Right cardiac atrium (tissue), 5 donors: ENCODE data around the gene HNF4A. TPM values are rescaled to one million over a fixed set of nuclear protein-coding genes. Genes with fewer than 3 reads are reported as not detected.

Experiments
- ATAC-seq, 2 donors: fragments of 200-7000 bp; cut with Tn5 transposase; one replicate each; pipeline versions ENCODE4 v1.8.0 to v1.9.1; 2020; ENCODE audit warnings: moderate library complexity in 2 of 2, mild to moderate bottlenecking in 1 of 2
- DNase-seq, 3 donors: peaks; one replicate each; pipeline ENCODE4 v3.0.0-alpha.2; 2020
- H3K27ac ChIP-seq: one replicate; pipeline ENCODE4 v1.5.1; 2013; ENCODE audit warnings: mild to moderate bottlenecking, low read length, control low read depth, moderate library complexity
- H3K27me3 ChIP-seq: one replicate; pipeline ENCODE4 v1.6.1; 2013; ENCODE audit not compliant: control insufficient read depth, insufficient read depth
- H3K4me1 ChIP-seq: one replicate; pipeline ENCODE4 v1.6.1; 2013; ENCODE audit warnings: low read length; ENCODE audit not compliant: control insufficient read depth, insufficient read depth
- H3K4me3 ChIP-seq: one replicate; pipeline ENCODE4 v1.5.1; 2013; ENCODE audit warnings: low read length, control low read depth
- H3K9me3 ChIP-seq: one replicate; pipeline ENCODE4 v1.6.1; 2013; ENCODE audit warnings: low read length; ENCODE audit not compliant: control insufficient read depth
- WGBS: extraction: QIAGEN DNeasy Blood & Tissue Kit; methylation state at CpG from one replicate; pipeline ENCODE4 v1.1.7; 2013; 5-methylcytosine and 5-hydroxymethylcytosine counted together
- intact Hi-C, 4 donors: fragments of 100-400 bp; cut with DNase I; formaldehyde crosslinking; loops; one replicate each; pipeline versions ENCODE4 v1.11.0 to v1.14.0; 2022 to 2023
- polyA plus RNA-seq: library from polyadenylated mRNA; stranded (reverse); fragments of 200-250 nt; gene quantifications from one replicate; pipeline ENCODE4 v1.2.3, GENCODE V29; 2013
- total RNA-seq, 4 donors: library from RNA; stranded (reverse); fragmentation: NEBNext Ultra II Directional; extraction: Animal tissue kit (Norgen Biotek cat#: 25700); gene quantifications; one replicate each; pipeline ENCODE4 v1.2.1, GENCODE V29; 2021
- donor health status: healthy with polysubstance abuse.
- donor health status: DM: no; HTN: yes; CAD: no.
- donor health status: DM: no; HTN: no; CAD: no.
- donor health status: DM: no; HTN: yes; CAD: no; lungs with severe emphysema.
- donor health status: DM: yes; HTN: yes; CAD: no.

HNF4A gene
- total and polyA plus RNA-seq, 5 donors: 0.07 to 0.08 TPM; not detected in 3

DNA sequence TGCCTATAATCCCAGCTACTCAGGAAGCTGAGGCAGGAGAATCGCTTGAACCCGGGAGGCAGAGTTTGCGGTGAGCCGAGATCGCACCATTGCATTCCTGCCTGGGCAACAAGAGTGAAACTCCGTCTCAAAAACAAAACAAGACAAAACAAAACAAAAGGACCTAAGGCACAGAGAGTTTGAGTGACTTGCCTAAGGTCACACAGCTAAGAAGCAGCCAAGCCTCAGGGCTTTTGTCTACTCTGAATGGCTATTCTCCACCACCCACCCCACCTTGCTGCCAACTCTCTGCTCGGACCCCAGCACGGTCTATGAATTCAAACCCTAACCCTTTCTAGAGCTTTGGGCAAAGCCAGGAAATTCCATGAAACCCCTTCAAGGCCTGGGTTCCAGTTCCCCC, 101.1 kb downstream of the HNF4A start:
- H3K9me3 ChIP-seq: no peaks in the 10 kb centered on the region
- H3K4me3 ChIP-seq: no peak overlapping the region
- intact Hi-C loops: no loop called here
- no peaks in the 10 kb centered on the region for H3K27me3 ChIP-seq
- WGBS: 90% methylated on average over 8 of the region's 8 CpGs
- H3K27ac ChIP-seq: no peak overlapping the region
- no peak for DNase-seq
- no peaks in the 10 kb centered on the region for H3K4me1 ChIP-seq
- no peak for ATAC-seq

DNA sequence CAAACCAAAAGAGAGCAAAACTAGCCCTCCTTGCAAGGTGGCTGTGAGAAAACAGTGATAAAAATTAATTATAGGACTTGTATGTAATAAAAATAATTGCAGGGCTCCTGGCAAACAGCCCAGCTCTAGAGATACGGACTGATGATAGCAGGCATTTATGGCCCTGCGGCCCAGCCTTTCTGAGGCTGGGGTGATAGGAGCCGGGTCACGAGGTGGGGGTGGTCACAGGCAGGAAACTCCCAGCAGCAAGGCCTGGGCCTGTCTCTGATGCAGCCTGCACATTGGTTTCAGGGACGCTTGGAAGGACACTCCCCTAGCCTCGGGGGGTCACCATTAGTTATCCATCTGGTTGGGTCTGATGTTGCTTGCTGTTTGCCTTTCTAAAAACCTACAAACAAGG, 101.5 kb downstream of the HNF4A start:
- H3K4me3 ChIP-seq: no peak overlapping the region
- H3K9me3 ChIP-seq: no peaks in the 10 kb centered on the region
- H3K27me3 ChIP-seq: no peaks in the 10 kb centered on the region
- ATAC-seq (peak in 1 of 2 donors; percentile 26), DNase-seq (no peak)
- intact Hi-C loops: no loop called here
- 48% methylated on average over 6 of the region's 6 CpGs for WGBS
- H3K27ac ChIP-seq: no peak overlapping the region
- H3K4me1 ChIP-seq: no peaks in the 10 kb centered on the region

DNA sequence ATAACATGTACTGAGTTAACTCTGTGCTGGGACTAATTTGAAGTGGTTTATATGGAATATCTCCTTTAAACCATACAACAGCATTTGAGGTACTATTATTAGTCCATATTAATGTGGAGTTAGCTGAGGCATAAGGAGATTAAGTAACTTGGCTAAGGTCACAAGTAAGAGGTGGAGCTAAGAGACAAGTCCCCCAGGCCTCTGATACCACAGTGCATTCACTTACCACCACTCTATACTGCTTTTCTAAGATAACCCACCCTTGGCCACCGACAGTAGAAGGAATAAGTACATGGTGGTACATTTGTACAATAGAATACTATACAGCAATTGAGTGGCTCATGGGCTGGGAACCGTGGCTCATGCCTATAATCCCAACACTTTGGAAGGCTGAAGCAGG, 103.8 kb downstream of the HNF4A start:
- intact Hi-C loops: no loop called here
- Histone ChIP-seq H3K27me3 (no peaks in the 10 kb centered on the region), H3K4me3 (no peak overlapping the region), H3K27ac (no peak overlapping the region), H3K4me1 (no peaks in the 10 kb centered on the region), H3K9me3 (no peaks in the 10 kb centered on the region)
- DNase-seq: no peak
- ATAC-seq: no peak
- 65% methylated on average over 2 of the region's 2 CpGs for WGBS

DNA sequence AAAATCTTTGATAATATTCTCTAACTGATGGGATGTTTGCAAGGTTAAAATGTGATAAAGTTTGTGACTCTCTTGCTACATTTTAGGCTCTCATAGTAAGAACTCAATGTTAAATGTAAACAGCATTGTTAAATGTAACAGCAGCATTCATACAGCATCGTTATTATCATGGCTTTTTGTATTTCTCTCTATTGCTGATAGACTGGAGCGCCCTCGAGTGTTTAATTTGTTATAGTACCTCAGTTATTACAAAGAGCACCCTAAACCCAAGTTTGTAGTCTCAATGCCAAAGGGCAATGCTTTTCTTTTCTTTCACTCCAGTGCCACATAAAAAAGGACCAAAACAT, 105.3 kb downstream of the HNF4A start:
- H3K9me3 ChIP-seq: no peaks in the 10 kb centered on the region
- DNase-seq: no peak
- no peak for ATAC-seq
- no peak overlapping the region for H3K27ac ChIP-seq
- no peaks in the 10 kb centered on the region for H3K27me3 ChIP-seq
- H3K4me3 ChIP-seq: no peak overlapping the region
- intact Hi-C loops: loop anchor here in 3 of 4 donors (10.0 kb wide), 2 partner anchors 76 to 246 kb away; partner anchors contain the start of gene OSER1 (in 2 of the 3)
- WGBS: 13% methylated on average over 3 of the region's 3 CpGs
- H3K4me1 ChIP-seq: no peaks in the 10 kb centered on the region

DNA sequence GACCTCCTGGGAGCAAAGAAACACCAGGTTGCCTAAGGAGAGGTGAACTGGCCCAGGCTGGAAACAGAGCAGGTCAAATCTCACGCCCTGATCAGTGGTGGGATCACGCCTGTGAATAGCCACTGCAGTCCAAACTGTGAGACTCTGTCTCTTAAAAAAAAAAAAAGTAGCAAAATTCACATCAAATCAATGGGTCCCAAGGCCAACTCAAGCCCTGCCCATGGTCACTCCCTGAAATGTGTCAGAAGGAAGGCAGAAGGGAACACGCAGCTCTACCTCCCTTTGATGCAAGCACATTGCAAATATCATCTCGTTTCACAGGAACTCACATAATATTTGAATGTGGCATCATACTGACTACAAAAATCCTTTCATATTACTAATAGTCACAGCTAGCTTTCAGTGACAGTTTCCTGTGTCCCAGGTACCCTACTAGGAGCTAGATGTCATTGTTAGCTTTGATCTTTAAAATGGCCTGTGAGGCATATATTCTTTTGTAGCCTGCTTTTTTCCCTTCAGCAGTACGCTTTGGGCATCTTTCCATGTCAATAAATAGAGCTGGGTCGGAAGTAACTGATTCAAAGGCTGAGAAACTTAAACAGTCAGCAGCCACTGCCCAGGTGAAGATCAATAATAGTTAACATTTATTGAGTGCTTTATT, 105.8 kb downstream of the HNF4A start:
- H3K27me3 ChIP-seq: no peaks in the 10 kb centered on the region
- no peak overlapping the region for H3K4me3 ChIP-seq
- ATAC-seq: no peak
- DNase-seq: no peak
- H3K27ac ChIP-seq: no peak overlapping the region
- 79% methylated on average over 6 of the region's 6 CpGs for WGBS
- H3K4me1 ChIP-seq: no peaks in the 10 kb centered on the region
- no peaks in the 10 kb centered on the region for H3K9me3 ChIP-seq
- intact Hi-C loops: loop anchor here in 3 of 4 donors (10.0 kb wide), 2 partner anchors 76 to 246 kb away; partner anchors contain the start of gene OSER1 (in 2 of the 3)

DNA sequence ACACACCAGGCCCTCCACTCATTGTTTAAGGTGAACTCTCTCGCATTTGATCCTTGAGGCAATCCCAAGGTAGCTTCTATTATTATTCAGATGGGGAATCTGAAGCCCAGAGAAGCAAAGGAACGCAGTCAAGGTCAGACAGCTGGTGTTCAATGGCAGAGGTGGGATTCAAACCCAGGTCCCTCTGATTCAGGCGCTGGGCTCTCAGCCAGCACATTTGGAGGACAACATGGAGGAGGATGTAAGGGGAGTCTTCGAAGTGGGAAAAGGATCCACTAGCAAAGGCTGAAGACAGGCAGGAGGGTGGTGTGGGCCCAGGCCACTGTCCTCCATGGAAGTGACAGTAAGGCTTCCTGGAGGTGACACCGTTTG, 106.3 kb downstream of the HNF4A start:
- DNase-seq (no peak), ATAC-seq (no peak)
- Histone ChIP-seq H3K27me3 (no peaks in the 10 kb centered on the region), H3K4me3 (no peak overlapping the region), H3K4me1 (no peaks in the 10 kb centered on the region), H3K27ac (no peak overlapping the region), H3K9me3 (no peaks in the 10 kb centered on the region)
- intact Hi-C loops: loop anchor here in 3 of 4 donors (10.0 kb wide), 2 partner anchors 77 to 247 kb away; partner anchors contain the start of gene OSER1 (in 2 of the 3)
- 75% methylated on average over 5 of the region's 5 CpGs for WGBS

DNA sequence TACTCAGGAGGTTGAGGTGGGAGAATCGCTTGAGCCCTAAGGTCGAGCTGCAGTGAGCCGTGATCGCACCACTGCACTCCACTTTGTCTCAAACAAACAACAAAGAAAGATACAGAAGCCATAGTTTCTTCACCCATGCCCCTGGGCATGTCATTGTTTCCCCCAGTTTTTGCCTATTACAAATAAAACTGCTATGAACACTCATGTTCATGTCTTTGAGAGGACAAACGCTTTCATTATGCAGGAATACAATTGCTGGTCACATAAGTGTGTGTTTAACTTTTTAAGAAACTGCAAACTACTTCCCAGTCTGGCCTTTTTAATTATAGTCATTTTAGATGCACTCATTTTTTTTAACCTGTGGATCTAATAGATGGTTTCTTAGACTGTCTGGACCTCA, 108.0 kb downstream of the HNF4A start:
- Histone ChIP-seq H3K9me3 (no peaks in the 10 kb centered on the region), H3K4me3 (no peak overlapping the region), H3K27ac (no peak overlapping the region), H3K4me1 (no peaks in the 10 kb centered on the region), H3K27me3 (no peaks in the 10 kb centered on the region)
- ATAC-seq: no peak
- intact Hi-C loops: loop anchor here in 3 of 4 donors (10.0 kb wide), 2 partner anchors 79 to 249 kb away; partner anchors contain the start of gene OSER1 (in 2 of the 3)
- WGBS: 77% methylated on average over 5 of the region's 5 CpGs
- no peak for DNase-seq

DNA sequence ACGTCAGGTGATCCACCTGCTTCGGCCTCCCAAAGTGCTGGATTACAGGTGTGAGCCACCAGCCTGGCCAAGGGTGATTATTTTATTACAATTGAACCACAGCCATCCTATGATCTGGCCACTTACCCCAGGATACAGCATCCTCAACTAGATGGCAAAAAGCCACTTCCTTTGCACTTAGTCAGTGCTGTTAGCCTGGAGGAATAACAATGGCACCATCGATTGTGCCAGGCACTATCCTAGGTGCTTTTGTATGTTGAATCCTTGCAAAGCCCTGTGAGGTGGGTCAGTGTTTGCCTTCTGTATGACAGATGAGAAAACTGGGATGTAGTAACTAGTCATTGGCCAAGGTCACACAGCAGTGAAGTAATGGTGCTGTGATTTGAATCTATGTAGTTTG, 109.0 kb downstream of the HNF4A start:
- intact Hi-C loops: loop anchor here in 3 of 4 donors (10.0 kb wide), 2 partner anchors 80 to 250 kb away; partner anchors contain the start of gene OSER1 (in 2 of the 3)
- Histone ChIP-seq H3K9me3 (no peaks in the 10 kb centered on the region), H3K27ac (no peak overlapping the region), H3K27me3 (no peaks in the 10 kb centered on the region), H3K4me3 (no peak overlapping the region), H3K4me1 (no peaks in the 10 kb centered on the region)
- DNase-seq (no peak), ATAC-seq (no peak)
- 89% methylated on average over 3 of the region's 3 CpGs for WGBS

DNA sequence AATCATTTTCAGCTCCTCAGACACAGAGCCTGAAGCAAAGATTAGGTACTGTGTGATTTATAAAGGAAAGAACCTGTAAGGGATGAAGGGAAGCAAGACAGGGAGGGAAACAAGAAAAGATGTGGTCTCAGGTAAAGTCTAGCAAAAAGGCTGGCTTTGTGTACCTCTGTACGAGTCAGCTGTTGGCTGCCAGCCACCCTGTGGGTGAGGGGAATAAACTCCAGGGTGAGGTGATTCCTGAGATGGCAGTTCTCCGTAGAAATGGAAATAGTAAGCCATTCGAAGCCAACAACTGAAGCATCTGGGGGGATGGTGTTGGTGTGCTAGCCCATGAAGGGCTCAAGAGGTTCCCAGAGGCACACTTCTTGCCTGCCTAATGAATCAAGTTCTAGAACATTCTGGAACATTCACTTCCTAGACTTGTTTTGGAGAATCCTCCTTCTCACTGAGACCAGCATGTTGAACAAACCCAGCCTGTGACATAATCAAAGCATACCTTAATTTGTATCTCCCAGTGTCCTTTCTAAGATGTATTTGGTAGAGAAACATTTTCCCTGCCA, 109.6 kb downstream of the HNF4A start:
- H3K27me3 ChIP-seq: no peaks in the 10 kb centered on the region
- H3K9me3 ChIP-seq: no peaks in the 10 kb centered on the region
- H3K4me1 ChIP-seq: no peaks in the 10 kb centered on the region
- no peak overlapping the region for H3K27ac ChIP-seq
- ATAC-seq (no peak), DNase-seq (no peak)
- 52% methylated on average over 3 of the region's 3 CpGs for WGBS
- intact Hi-C loops: loop anchor here (5.0 to 10.0 kb wide), 3 partner anchors 80 to 250 kb away; partner anchors contain the start of gene OSER1 (in 2 of the 4)
- no peak overlapping the region for H3K4me3 ChIP-seq

DNA sequence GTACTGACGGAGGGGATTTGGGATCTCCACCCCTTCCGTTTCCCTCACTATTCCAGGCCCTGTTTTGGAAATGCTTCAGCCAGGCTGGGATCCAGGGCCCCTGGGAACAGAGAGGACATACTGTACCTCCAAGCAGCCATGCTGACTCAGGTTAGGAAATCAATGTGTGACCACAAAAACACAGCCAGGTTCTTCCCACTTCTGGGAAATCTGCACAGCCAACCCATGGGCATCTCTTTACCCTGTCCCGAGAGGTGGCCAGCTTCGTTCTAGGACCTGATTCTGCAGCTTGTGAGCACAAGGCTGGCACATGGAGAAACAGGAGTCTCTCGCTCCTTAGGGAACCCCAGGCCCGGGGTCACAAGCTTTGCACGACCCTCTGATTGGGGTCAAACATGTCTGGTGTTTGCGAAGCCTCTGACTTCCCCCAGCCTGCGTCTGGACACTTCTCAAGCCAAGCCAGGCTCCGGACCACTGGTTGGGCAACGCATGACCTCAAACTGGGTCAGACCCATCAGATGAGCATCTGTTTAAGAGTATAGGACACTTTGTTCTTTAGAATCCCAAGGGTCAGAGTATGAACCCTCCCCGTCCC, 111.9 kb downstream of the HNF4A start:
- no peaks in the 10 kb centered on the region for H3K9me3 ChIP-seq
- H3K4me1 ChIP-seq: no peaks in the 10 kb centered on the region
- intact Hi-C loops: loop anchor here (5.0 to 10.0 kb wide), 3 partner anchors 83 to 253 kb away; partner anchors contain the start of gene OSER1 (in 2 of the 4)
- DNase-seq (peak in 2 of 3 donors; percentile 31 to 57), ATAC-seq (peak; percentile 61 to 65)
- 62% methylated on average over 12 of the region's 12 CpGs for WGBS
- H3K4me3 ChIP-seq: no peak overlapping the region
- H3K27me3 ChIP-seq: no peaks in the 10 kb centered on the region
- H3K27ac ChIP-seq: no peak overlapping the region
